HG03175 (cell line): ENCODE data around the gene SHH.

ENCODE experiments used
- ATAC-seq: cut with Tn5 transposase; IDR thresholded peaks from one replicate; pipeline ENCODE4 v1.9.1; 2021; ENCODE audit warnings: mild to moderate bottlenecking, moderate library complexity; ENCODE audit not compliant: unreplicated experiment

The SHH gene

GRCh38 chr7:155766966-155767916 lies 45.0 kb downstream of the SHH start:
- no peak for ATAC-seq

DNA sequence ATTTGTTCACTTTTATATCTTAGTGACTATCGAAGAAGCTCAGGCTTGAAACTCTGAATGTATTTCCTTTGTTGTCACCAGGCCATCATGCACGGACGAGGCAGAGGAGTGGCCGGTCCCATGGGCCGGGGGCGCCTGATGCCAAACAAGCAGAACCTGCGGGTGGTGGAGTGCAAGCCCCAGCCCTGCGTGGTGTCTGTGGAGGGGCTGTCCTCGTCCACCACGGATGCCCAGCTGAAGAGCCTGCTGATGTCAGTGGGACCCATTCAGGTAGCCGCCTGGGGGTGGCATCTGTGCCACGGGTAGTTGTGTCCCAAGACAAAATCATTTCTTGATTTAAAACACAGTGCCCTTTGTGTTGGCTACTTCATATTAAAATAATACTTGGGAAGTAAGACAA lies 45.9 kb downstream of the SHH start:
- no peak for ATAC-seq

DNA sequence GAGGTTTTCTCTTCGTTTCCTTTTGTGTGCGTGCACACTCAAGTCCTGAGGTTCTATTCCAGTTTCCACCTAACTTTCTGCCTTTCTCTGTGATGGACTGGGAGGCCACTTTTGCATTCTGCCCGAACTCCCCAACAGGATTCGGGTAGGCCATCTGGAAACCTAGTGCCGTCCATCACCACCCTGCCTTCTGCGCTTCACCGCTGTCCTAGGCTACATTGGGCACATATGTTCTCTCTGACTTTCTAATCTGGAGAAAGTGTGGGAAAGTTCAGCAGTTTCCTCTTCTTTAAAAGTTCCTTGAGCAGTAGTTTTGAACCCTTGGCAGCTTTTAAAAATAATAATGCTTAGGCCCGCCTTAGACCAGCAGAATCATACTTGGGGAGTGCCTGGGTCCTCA lies 46.8 kb downstream of the SHH start:
- ATAC-seq = no peak

GRCh38 chr7:155764438-155764793 lies 47.8 kb downstream of the SHH start:
- no peak for ATAC-seq

GRCh38 chr7:155763691-155764437 lies 48.4 kb downstream of the SHH start:
- no peak for ATAC-seq

DNA sequence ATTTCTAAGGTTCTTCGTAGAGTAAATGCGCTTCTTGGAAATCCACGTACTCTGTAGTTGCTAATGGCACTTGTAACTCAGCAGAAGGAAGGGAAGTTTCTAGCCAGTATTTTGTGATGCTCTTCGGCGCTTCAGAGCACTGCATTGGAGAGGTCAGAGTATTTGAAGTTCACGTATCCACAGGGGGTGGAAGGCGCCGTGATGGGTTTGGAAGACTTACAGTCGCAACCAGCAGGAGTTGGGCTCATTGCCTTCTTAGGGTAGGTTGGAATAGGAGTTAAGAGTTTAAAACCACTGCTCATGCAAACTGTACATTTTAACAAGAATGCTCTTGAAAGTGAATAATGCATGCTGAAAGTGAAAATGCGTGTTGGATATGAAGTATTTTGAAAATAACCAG lies 49.1 kb downstream of the SHH start:
- ATAC-seq = no peak

GRCh38 chr7:155762655-155763054 lies 49.6 kb downstream of the SHH start:
- ATAC-seq = no peak

DNA sequence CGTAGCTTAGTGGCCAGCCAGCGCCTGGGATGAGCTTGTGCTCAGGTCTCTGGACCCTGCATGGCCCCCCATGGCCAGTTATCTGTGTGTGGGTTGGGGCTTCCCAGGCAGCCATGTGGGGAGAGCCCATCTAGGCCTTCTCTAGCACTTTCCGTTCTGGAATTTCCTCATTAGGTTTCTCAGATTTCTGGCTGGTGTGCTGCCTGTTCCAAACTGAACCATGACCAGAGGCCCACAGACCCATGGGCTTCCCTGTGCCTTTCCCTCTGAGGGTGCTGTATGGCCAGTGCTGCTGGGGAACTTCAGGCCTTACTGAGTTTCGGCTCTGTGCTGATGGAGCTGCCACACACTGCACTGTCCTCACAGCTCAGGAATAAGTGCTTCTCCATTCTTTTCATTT lies 50.2 kb downstream of the SHH start:
- no peak for ATAC-seq

GRCh38 chr7:155761162-155761561 lies 51.1 kb downstream of the SHH start:
- ATAC-seq = no peak

DNA sequence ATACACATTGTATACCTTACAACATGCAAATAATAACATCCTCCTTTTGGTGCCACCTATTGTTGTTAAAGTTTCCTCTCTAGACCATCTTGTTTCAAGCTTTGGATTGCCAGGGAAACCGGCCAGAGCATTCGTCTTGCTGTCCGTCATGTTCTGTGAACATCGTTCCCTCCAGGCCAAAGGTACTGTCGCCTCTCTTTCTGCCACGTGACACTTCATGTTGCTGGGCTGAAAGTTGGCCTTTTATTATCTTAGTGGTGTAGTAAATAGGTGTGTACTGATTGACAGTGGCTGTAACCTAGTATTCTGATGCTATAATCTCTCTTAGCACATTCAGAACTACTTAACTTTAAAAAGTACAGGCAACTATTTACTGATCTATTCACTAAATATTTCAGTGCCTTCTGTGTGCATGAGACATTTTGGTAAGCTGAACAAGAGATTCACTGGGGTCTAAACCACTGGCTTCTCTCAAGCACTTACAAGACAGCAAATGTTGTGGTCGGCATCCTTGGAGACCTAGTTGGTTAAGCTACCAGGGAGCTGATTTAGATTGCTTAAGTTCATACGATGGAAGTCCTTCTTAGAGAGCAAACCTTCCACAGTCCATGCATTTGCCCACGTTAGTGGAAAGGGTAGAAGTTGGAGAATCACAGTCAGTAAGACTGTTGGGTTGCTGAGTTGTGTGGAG lies 52.4 kb downstream of the SHH start:
- no peak for ATAC-seq

GRCh38 chr7:155758348-155758747 lies 53.9 kb downstream of the SHH start:
- no peak for ATAC-seq

DNA sequence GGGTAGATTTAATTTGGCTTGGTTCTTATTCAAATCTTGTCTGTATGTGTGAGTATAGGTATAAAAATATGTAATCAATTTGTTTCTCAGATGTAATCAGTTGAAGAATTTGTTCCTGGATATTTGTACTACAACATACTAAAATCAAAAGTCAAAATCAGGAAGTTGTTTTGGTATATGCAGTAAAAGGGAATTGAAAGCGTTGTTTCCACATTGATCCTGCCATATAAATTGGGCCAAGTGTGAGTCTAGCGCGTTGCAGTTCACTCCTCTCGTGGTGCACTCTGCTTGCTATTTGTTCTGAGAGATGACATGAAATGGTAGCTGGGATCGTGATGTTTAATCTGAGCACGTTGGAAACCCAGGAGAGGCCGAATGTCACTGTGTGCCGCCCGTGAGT lies 55.9 kb downstream of the SHH start:
- no peak for ATAC-seq

- no peak for ATAC-seq
Measured at GRCh38 chr7:155755026-155755425, 57.2 kb downstream of the SHH start.

- no peak for ATAC-seq
Measured at GRCh38 chr7:155754165-155754564, 58.1 kb downstream of the SHH start.

- ATAC-seq = no peak
Measured at GRCh38 chr7:155753446-155753965, 58.8 kb downstream of the SHH start.

DNA sequence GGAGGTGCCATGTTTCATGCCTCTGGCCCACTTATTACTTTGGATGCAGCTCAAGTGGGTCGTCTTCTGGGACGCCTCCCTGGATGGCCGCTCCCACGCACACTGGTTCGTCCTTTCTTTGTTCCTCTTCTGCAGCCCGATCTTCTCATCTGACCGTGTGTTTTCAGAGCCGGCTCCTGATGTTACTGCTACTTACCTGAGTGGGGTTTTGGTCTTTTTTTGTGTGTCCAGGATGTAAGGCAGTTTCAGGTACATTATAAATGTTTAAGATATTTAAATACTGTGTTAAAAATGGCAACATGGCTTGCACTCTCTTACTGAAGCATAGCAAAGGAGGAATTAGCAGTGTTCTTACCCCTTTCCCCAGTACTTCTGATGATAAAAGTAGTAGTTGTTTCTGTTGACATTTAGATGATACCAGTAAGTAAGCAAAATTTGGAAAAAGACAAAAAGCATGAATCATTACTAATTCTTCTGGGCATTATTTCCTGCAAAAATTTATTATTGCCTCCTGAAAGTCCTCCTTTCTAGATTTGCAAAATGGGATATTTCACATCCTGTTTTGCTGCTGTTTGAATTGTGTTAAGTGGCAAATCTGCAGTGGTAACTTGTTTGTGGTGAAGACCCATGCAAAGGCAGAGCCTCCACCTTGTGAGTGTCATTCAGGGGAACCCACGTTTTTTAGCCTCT lies 59.4 kb downstream of the SHH start:
- no peak for ATAC-seq

DNA sequence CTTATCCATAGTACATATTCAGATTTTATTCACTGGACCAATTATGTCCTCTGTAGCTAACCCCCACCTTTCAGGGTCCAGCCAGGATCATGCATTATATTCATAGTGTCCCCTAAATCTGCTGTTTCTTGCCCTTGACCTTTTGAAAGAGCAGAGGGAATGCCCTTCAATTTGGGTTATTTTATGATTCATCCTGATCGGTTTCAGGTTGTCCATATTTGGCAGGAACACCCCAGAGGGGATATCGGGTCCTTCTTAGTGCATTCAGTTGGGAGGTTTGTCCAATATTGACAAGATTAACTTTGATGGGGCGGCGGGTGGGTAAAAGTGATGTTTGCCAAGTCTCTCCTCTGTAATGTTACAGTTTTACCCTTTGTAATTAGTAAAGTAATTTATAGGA lies 60.9 kb downstream of the SHH start:
- ATAC-seq = no peak

- no peak for ATAC-seq
Measured at GRCh38 chr7:155750255-155751125, 61.8 kb downstream of the SHH start.
